ENCODE data around the gene DCAF5. TPM values are rescaled to one million over a fixed set of nuclear protein-coding genes. Genes with fewer than 3 reads are reported as not detected.

Gene DCAF5
- total and polyA plus RNA-seq, 2 of the 13 experiments (the other 11 are each of a cell fraction or from before 2014, with no cell fraction given) = 13.4 to 31.6 TPM

DNA sequence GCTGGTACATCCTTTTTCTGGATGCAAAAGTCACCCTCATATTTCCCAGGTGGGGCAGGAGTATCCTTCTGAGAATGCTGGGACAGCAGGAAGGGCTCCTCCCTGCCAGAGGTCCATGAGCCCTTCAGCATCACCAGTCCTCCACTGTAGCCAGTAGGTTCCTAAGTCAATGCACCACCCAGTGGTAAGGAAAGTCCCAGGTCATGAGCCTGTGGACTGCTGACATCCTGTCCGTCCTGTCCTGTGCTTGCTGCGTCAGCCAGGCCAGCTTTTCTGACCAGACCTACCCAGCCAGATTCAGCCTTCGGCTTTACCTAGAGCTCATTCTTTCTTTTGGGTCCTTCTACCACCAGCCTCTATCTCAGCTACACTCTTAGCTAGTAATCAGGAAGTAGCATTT lies 150.8 kb downstream of the DCAF5 start (continued):
- TF ChIP-seq, protein P1, sequence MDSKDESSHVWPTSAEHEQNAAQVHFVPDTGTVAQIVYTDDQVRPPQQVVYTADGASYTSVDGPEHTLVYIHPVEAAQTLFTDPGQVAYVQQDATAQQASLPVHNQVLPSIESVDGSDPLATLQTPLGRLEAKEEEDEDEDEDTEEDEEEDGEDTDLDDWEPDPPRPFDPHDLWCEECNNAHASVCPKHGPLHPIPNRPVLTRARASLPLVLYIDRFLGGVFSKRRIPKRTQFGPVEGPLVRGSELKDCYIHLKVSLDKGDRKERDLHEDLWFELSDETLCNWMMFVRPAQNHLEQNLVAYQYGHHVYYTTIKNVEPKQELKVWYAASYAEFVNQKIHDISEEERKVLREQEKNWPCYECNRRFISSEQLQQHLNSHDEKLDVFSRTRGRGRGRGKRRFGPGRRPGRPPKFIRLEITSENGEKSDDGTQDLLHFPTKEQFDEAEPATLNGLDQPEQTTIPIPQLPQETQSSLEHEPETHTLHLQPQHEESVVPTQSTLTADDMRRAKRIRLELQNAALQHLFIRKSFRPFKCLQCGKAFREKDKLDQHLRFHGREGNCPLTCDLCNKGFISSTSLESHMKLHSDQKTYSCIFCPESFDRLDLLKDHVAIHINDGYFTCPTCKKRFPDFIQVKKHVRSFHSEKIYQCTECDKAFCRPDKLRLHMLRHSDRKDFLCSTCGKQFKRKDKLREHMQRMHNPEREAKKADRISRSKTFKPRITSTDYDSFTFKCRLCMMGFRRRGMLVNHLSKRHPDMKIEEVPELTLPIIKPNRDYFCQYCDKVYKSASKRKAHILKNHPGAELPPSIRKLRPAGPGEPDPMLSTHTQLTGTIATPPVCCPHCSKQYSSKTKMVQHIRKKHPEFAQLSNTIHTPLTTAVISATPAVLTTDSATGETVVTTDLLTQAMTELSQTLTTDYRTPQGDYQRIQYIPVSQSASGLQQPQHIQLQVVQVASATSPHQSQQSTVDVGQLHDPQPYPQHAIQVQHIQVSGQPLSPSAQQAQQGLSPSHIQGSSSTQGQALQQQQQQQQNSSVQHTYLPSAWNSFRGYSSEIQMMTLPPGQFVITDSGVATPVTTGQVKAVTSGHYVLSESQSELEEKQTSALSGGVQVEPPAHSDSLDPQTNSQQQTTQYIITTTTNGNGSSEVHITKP (CRISPR knock-in tag; IDR thresholded peaks at IDR 0.05; ENCODE audit: low read depth) = no peak
- TF ChIP-seq ZNF33B (CRISPR knock-in tag; IDR thresholded peaks at IDR 0.05) = no peak
- TF ChIP-seq SNAPC5 (CRISPR knock-in tag; IDR thresholded peaks at IDR 0.05; ENCODE audit: borderline replicate concordance) = no peak
- 0 out of 2 replicates have a peak, but pooled peaks have one; percentile 21 for TF ChIP-seq ZNF788 (CRISPR knock-in tag; IDR thresholded peaks at IDR 0.05; ENCODE audit: borderline replicate concordance)
- TF ChIP-seq ZNF644 (CRISPR knock-in tag; IDR thresholded peaks at IDR 0.05; ENCODE audit: low read depth) = no peak
- no peak for TF ChIP-seq RXRB (CRISPR knock-in tag; IDR thresholded peaks at IDR 0.05; ENCODE audit: borderline replicate concordance)
- TF ChIP-seq EEA1 (CRISPR knock-in tag; IDR thresholded peaks at IDR 0.05; ENCODE audit: borderline replicate concordance) = no peak
- TF ChIP-seq ZKSCAN8 (CRISPR knock-in tag; IDR thresholded peaks at IDR 0.05; ENCODE audit: borderline replicate concordance) = peak; percentile 45; the same call in 1 of the 2 replicates
- no peak for TF ChIP-seq NFKBIZ (CRISPR knock-in tag; IDR thresholded peaks at IDR 0.05)
- no peak for TF ChIP-seq ZNF446 (CRISPR knock-in tag; IDR thresholded peaks at IDR 0.05)
- no peak for TF ChIP-seq TERF1 (CRISPR knock-in tag; IDR thresholded peaks at IDR 0.05)
- no peak for TF ChIP-seq NKX3-1 (CRISPR knock-in tag; IDR thresholded peaks at IDR 0.05)
- TF ChIP-seq HMGXB4 (CRISPR knock-in tag; IDR thresholded peaks at IDR 0.05; ENCODE audit: borderline replicate concordance in 1 of 2, low read depth in 1 of 2) = 0 out of 4 replicates have a peak, but pooled peaks of 1 of the 2 experiments have one; percentile 22
- no peak for TF ChIP-seq MAFF (IDR thresholded peaks at IDR 0.05; ENCODE audit: low read depth, low read length)
- TF ChIP-seq, protein P2, sequence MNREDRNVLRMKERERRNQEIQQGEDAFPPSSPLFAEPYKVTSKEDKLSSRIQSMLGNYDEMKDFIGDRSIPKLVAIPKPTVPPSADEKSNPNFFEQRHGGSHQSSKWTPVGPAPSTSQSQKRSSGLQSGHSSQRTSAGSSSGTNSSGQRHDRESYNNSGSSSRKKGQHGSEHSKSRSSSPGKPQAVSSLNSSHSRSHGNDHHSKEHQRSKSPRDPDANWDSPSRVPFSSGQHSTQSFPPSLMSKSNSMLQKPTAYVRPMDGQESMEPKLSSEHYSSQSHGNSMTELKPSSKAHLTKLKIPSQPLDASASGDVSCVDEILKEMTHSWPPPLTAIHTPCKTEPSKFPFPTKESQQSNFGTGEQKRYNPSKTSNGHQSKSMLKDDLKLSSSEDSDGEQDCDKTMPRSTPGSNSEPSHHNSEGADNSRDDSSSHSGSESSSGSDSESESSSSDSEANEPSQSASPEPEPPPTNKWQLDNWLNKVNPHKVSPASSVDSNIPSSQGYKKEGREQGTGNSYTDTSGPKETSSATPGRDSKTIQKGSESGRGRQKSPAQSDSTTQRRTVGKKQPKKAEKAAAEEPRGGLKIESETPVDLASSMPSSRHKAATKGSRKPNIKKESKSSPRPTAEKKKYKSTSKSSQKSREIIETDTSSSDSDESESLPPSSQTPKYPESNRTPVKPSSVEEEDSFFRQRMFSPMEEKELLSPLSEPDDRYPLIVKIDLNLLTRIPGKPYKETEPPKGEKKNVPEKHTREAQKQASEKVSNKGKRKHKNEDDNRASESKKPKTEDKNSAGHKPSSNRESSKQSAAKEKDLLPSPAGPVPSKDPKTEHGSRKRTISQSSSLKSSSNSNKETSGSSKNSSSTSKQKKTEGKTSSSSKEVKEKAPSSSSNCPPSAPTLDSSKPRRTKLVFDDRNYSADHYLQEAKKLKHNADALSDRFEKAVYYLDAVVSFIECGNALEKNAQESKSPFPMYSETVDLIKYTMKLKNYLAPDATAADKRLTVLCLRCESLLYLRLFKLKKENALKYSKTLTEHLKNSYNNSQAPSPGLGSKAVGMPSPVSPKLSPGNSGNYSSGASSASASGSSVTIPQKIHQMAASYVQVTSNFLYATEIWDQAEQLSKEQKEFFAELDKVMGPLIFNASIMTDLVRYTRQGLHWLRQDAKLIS (CRISPR knock-in tag; IDR thresholded peaks at IDR 0.05) = no peak
- TF ChIP-seq HOMEZ (CRISPR knock-in tag; IDR thresholded peaks at IDR 0.05; ENCODE audit: low read depth) = no peak
- no peak for TF ChIP-seq ZNF329 (CRISPR knock-in tag; IDR thresholded peaks at IDR 0.05; ENCODE audit: low read depth)

All from HepG2 (cell line).